Endothelial cell (in vitro differentiated cells): ENCODE results near the gene RHOBTB1. TPM values are rescaled to one million over a fixed set of nuclear protein-coding genes. Genes with fewer than 3 reads are reported as not detected.

Source experiments
- DNase-seq: peaks from one replicate; pipeline ENCODE4 v3.0.0; 2021; ENCODE audit warnings: low spot score
- H3K27ac Mint-ChIP-seq: one replicate; pipeline ENCODE4 v1.8.0; 2021; ENCODE audit warnings: mixed read lengths, inconsistent platforms; ENCODE audit not compliant: unreplicated experiment
- H3K27me3 Mint-ChIP-seq: one replicate; pipeline ENCODE4 v1.8.0; 2021; ENCODE audit warnings: mild to moderate bottlenecking, moderate library complexity, mixed read lengths, inconsistent platforms; ENCODE audit not compliant: unreplicated experiment
- H3K36me3 Mint-ChIP-seq: one replicate; pipeline ENCODE4 v1.8.0; 2021; ENCODE audit warnings: mild to moderate bottlenecking, low read depth, mixed read lengths, inconsistent platforms; ENCODE audit not compliant: unreplicated experiment
- H3K4me1 Mint-ChIP-seq: one replicate; pipeline ENCODE4 v1.8.0; 2021; ENCODE audit warnings: mild to moderate bottlenecking, mixed read lengths, inconsistent platforms; ENCODE audit not compliant: unreplicated experiment
- H3K4me3 Mint-ChIP-seq: one replicate; pipeline ENCODE4 v1.8.0; 2021; ENCODE audit warnings: mild to moderate bottlenecking, mixed read lengths, inconsistent platforms; ENCODE audit not compliant: unreplicated experiment
- H3K9me3 Mint-ChIP-seq: one replicate; pipeline ENCODE4 v1.8.0; 2021; ENCODE audit warnings: mixed read lengths, inconsistent platforms; ENCODE audit not compliant: unreplicated experiment
- CTCF ChIP-seq: fragments of 200-600 bp; sonication (generic); IDR thresholded peaks from one replicate; pipeline ENCODE4 v1.5.0; 2021; ENCODE audit warnings: antibody characterized with exemption; ENCODE audit not compliant: unreplicated experiment
- total RNA-seq: library from RNA; stranded (reverse); fragmentation: NEBNext Ultra II Directional; extraction: Animal tissue kit (Norgen Biotek cat#: 25700); gene quantifications from one replicate; pipeline ENCODE4 v1.2.1, GENCODE V29; 2021; ENCODE audit not compliant: unreplicated experiment

RHOBTB1 gene
- total RNA-seq, 1 donor from 2014 or later: 20.3 TPM

- Mint-ChIP-seq H3K36me3 (no peaks in the 10 kb centered on the region), H3K27me3 (no peaks in the 10 kb centered on the region), H3K4me1 (no peaks in the 10 kb centered on the region), H3K4me3 (no peak overlapping the region), H3K27ac (no peak overlapping the region), H3K9me3 (no peaks in the 10 kb centered on the region)
- DNase-seq: no peak
- TF ChIP-seq CTCF: no peak
Measured at GRCh38 chr10:60952067-60952845, 8.3 kb upstream of the RHOBTB1 start.

GRCh38 chr10:60951272-60951724 lies 7.3 kb upstream of the RHOBTB1 start:
- no peaks in the 10 kb centered on the region for H3K36me3 Mint-ChIP-seq
- H3K4me1 Mint-ChIP-seq: no peaks in the 10 kb centered on the region
- DNase-seq: no peak
- H3K27ac Mint-ChIP-seq: no peak overlapping the region
- TF ChIP-seq CTCF: no peak
- no peaks in the 10 kb centered on the region for H3K9me3 Mint-ChIP-seq
- no peaks in the 10 kb centered on the region for H3K27me3 Mint-ChIP-seq
- no peak overlapping the region for H3K4me3 Mint-ChIP-seq

- Mint-ChIP-seq H3K4me3 (no peak overlapping the region), H3K27me3 (peaks cover 3% of the 10 kb centered on the region), H3K9me3 (no peaks in the 10 kb centered on the region), H3K4me1 (peaks cover 4% of the 10 kb centered on the region), H3K36me3 (no peaks in the 10 kb centered on the region), H3K27ac (no peak overlapping the region)
- no peak for DNase-seq
- no peak for TF ChIP-seq CTCF
Measured at GRCh38 chr10:60950300-60950699, 6.3 kb upstream of the RHOBTB1 start.

GRCh38 chr10:60948851-60949250 lies 4.9 kb upstream of the RHOBTB1 start:
- TF ChIP-seq CTCF: no peak
- no peak overlapping the region for H3K4me3 Mint-ChIP-seq
- H3K36me3 Mint-ChIP-seq: no peaks in the 10 kb centered on the region
- H3K27ac Mint-ChIP-seq: no peak overlapping the region
- no peaks in the 10 kb centered on the region for H3K9me3 Mint-ChIP-seq
- H3K27me3 Mint-ChIP-seq: peaks cover 7% of the 10 kb centered on the region
- DNase-seq: no peak
- peaks cover 9% of the 10 kb centered on the region for H3K4me1 Mint-ChIP-seq

DNA sequence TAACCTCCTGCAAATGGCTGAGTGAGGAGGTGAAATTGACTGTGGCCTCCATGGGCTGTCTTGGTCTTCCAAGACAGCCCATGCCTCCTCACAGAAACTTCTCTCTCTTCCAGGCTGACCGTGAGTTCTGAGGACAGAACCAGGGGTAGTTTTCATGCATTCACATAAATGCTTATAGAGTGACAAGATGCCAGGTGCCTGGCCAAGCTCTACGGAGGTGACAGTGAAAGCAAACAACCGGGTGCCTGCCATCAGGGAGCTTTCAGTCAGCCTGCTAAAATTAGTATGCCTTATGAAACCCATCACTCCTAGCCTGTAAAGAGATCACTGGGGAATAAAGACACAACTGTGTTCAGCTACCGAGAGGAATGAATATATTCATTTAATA lies 919 bp upstream of the RHOBTB1 start:
- DNase-seq: no peak
- H3K4me1 Mint-ChIP-seq: peaks cover 16% of the 10 kb centered on the region

More for the DNA sequence above, 919 bp upstream of the RHOBTB1 start:
- Mint-ChIP-seq H3K36me3 (no peaks in the 10 kb centered on the region), H3K27ac (peak overlapping the region; percentile 84), H3K27me3 (peaks cover 13% of the 10 kb centered on the region), H3K4me3 (peak overlapping the region; percentile 87), H3K9me3 (no peaks in the 10 kb centered on the region)
- TF ChIP-seq CTCF: no peak
